KOPT-K1 (cell line): ENCODE results near the gene COX7A2L.

Source experiments
- H3K27ac ChIP-seq: fragments of 200-600 bp; sonication (generic); 2 replicates; pipeline ENCODE4 v1.5.1; 2016; ENCODE audit warnings: antibody characterized with exemption, mild to moderate bottlenecking, low read depth, low read length; ENCODE audit not compliant: poor library complexity, severe bottlenecking
- H3K36me3 ChIP-seq: fragments of 200-600 bp; sonication (generic); 2 replicates; pipeline ENCODE4 v1.5.1; 2017; ENCODE audit warnings: antibody characterized with exemption, mild to moderate bottlenecking, low read length, moderate library complexity; ENCODE audit not compliant: insufficient read depth
- H3K9me3 ChIP-seq: fragments of 200-600 bp; sonication (generic); 2 replicates; pipeline ENCODE4 v1.5.1; 2017; ENCODE audit warnings: antibody characterized with exemption, low read length, mild to moderate bottlenecking; ENCODE audit not compliant: insufficient read depth, poor library complexity, severe bottlenecking

The COX7A2L gene

DNA sequence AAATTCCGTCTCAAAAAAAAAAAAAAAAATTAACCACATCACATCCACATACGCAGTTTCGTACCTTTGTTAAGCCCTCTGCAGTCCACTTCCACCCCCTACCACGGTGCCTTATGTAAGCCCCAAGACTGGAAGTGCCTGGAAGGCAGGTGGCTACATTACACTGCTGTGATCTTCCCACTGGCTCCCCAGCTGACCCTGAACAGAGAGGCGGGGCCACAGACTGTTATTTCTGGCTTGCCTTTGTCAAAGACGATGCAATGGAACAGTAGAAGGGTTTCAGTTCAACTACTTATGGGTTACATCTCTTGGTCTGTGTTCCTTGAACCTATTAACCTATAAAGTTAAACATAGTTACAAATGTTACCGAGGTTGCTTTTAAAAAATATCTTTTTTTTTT is 15.7 kb upstream of the COX7A2L start:
- no peaks in the 10 kb centered on the region for H3K9me3 ChIP-seq
- H3K36me3 ChIP-seq = no peaks in the 10 kb centered on the region
- H3K27ac ChIP-seq = no peak overlapping the region

GRCh38 chr2:42372474-42373200 is 11.6 kb upstream of the COX7A2L start:
- H3K9me3 ChIP-seq = no peaks in the 10 kb centered on the region
- H3K36me3 ChIP-seq = no peaks in the 10 kb centered on the region
- no peak overlapping the region for H3K27ac ChIP-seq

DNA sequence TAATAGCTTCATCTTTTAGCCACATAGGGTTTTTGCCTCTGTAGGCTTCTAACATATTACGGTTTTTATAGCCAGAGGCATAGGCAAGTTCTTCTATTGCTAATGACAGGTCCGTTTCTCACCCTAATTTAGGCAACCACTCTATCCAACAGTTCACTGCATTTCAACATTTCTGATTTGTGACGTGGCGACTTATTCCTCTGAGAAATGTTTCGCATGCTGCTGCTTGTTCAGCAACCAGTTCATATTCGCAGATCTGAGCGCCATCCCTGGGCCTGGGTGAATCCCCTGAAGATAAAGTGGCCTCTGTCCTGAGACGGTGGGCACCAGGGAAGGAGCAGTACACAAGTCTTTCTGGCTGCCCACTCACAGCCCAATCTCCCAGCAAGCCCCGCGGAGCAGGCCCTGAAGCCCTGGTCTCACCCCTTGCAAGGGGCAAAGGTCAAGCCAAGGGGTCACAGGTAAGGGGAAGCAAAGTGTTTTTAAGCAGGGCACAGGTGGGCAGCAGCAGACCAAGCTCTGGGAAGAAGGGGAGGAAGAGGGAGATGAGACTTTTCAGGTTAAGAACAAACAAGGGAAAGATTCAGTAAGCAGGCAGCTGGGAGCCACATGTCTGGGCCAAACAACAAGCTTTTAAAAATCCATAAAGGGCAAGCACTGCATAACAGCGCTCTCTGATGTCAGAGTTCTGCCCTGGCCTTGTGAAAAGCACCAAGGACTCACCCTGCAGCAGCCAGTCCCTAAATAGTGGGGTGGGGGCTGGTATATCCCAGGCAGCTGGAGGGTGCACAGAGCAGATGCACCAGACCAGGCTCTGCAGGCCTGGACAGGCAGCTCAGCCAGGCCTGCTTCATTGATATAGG is 10.8 kb upstream of the COX7A2L start:
- no peaks in the 10 kb centered on the region for H3K36me3 ChIP-seq
- H3K27ac ChIP-seq = no peak overlapping the region
- no peaks in the 10 kb centered on the region for H3K9me3 ChIP-seq

DNA sequence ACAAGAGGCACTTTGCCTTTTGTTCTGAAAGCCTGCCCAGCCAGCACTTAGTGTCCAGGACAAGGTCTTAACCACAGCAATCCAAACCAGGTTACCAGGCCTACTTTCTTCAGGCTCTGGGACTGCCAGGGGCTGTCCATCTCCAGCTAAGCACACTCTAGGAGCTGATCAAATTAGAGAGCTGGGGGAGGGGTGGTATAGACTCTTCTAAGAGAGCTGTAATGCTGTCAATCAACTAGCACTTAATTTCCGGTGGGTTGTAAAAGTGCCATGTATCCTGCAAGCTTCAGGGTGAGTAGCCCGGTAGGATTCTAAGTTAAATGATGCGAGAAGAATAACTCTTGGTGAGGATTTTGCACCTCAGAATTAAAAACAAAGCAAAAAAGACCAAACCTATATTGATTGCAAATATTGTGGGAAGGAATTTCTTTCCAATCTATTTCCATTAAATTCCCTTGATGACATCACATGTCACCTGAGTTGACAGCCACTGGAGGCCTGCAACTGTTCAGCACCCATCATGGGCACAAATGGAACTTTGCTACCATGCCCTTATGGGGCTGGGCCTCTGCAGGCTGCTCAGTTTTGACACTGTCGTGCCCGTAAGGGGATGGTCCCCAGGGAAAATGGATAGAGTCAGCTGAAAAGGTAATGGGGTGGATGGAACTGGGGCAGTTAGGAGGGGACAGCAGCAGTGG is 8.7 kb upstream of the COX7A2L start:
- no peaks in the 10 kb centered on the region for H3K36me3 ChIP-seq
- H3K27ac ChIP-seq = no peak overlapping the region

GRCh38 chr2:42368817-42369531 is 8.0 kb upstream of the COX7A2L start:
- Histone ChIP-seq H3K36me3 (no peaks in the 10 kb centered on the region), H3K27ac (no peak overlapping the region), H3K9me3 (no peaks in the 10 kb centered on the region)

More for the DNA sequence above, 8.7 kb upstream of the COX7A2L start:
- no peaks in the 10 kb centered on the region for H3K9me3 ChIP-seq

DNA sequence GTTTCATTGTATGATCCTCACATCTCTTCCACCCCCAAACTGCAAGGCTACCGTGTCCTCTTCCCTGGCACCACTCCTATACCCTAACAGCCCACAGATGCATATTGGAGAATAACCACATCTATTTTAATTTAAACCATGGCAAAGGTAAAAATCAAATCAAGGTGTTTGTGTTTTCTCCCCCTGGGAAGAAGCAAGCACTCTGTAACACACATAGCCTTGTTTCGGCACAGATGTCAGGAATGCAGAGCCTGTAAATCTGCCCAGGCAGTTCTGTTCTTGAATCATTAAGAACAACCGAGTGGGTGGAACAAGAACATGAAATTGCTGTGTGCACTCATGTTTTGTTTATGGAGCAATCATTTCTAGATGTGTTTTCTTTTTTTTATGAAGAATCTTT is 6.8 kb upstream of the COX7A2L start:
- Histone ChIP-seq H3K9me3 (no peaks in the 10 kb centered on the region), H3K36me3 (no peaks in the 10 kb centered on the region), H3K27ac (no peak overlapping the region)

DNA sequence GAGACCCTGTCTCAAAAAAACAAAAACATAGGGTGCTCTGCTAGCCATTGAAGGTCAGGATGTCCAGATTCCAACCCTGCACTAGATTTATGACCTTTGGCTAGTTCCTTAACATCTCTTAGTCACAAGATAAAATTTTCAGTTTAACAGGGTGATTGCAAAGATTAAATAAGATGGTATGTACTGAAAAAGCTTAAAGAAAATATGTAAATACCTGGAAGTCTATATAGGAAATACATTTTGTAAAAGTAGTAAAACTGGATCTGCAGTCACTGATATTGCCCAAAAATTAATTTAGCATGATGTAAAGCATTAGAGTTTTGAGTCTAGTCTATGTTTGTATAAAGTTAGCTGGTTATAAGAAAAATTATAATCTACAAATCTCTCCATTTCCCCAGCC is 5.4 kb upstream of the COX7A2L start:
- Histone ChIP-seq H3K36me3 (no peaks in the 10 kb centered on the region), H3K9me3 (no peaks in the 10 kb centered on the region), H3K27ac (no peak overlapping the region)

DNA sequence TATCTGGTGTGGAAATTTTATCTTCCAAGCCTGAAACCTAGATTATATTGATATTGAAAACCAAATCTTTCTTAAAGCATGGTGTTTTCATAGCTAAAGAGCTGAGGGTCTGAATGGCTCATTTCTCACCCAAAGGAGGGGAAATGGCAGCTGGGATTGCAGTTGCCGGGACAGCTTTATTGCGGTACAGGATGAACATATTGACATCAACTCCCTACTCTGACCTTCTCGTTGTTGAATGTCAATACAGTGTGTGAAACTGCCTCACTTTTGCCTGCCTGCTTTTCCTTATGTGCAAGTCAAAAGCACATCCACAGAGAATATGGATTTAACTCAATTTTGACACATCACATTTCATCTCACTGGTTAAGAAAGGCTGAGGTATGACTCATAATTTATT is 3.6 kb upstream of the COX7A2L start:
- Histone ChIP-seq H3K9me3 (no peaks in the 10 kb centered on the region), H3K27ac (no peak overlapping the region), H3K36me3 (no peaks in the 10 kb centered on the region)

DNA sequence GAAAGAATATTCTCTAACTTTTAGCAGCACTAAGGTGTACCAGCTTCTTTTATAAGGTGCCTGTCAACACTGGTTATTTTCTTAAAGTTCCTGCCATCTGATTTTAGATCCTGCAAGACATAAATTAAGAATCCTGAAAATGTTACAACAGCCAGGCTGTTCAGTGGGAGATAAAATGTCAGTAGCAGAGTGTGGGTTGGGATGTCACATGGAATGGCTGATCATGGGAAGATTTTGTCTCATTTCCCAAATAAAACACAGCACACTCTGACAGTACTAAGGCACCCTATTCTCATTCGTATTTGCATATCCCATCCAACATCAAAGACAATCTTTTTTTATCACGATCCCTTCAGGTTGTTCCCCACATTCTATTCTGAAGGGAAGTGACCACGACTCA is 2.4 kb upstream of the COX7A2L start:
- no peaks in the 10 kb centered on the region for H3K36me3 ChIP-seq

DNA sequence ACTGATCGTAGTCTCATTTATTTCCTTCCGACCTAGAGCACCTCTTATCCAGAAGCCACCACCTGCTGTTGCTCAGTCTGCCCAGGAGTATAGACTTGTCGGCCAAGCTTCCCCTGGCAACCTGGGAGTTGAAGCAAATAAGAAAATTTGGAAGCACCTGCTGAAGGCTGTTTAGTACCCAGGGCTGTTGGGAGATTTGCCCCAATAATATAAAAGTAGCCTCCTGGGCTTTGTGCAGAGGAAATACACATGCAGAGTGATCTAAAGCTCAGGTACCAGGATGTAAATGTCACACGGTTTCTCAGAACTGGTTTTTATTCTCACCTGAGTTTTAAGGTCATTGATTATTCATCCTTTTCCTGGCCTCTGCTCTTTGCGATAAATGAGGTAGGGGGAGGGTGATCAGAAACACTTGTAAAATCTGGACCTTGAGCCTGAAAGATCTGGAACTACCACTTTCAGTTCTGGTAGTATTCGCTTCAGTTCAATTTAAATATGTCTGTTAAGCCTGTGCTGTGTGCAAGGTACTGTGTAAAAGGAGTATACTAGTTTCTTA is 789 bp upstream of the COX7A2L start:
- Histone ChIP-seq H3K27ac (peak overlapping the region; percentile 87), H3K36me3 (no peaks in the 10 kb centered on the region), H3K9me3 (no peaks in the 10 kb centered on the region)

More for the DNA sequence above, 2.4 kb upstream of the COX7A2L start:
- Histone ChIP-seq H3K9me3 (no peaks in the 10 kb centered on the region), H3K27ac (no peak overlapping the region)

DNA sequence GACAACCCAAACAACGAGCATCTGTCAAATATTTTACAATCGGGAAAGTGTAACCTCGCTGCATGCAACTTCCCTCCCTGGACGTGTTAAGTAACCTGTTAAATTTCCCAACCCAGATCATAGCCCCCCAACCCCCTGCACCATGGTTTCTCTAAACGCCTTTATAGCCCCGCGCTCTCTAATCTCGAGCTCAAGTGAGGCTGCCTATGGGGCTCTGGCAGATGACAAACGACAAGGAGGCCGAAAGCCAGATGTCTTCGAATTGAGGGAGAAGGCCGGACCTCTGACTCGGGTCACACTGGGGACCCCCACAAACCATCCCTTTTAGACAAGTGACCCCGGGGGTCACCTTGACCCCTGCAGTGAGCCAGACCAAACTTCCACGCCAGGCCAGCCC is 526 bp downstream of the COX7A2L start:
- peaks cover 8% of the 10 kb centered on the region; the same call in 1 of the 2 replicates for H3K36me3 ChIP-seq
- no peaks in the 10 kb centered on the region for H3K9me3 ChIP-seq
- H3K27ac ChIP-seq = peak overlapping the region; percentile 87

- Histone ChIP-seq H3K9me3 (no peaks in the 10 kb centered on the region), H3K36me3 (peaks cover 8% of the 10 kb centered on the region; the same call in 1 of the 2 replicates), H3K27ac (peak overlapping the region; percentile 87)
Observed at GRCh38 chr2:42359965-42360483, 993 bp downstream of the COX7A2L start.

- peak overlapping the region; percentile 87 for H3K27ac ChIP-seq
- H3K9me3 ChIP-seq = no peaks in the 10 kb centered on the region
- H3K36me3 ChIP-seq = peaks cover 8% of the 10 kb centered on the region; the same call in 1 of the 2 replicates
Observed at GRCh38 chr2:42359304-42359964, 1.6 kb downstream of the COX7A2L start.
